Naive thymus-derived CD4-positive, alpha-beta T cell (primary cell): ENCODE data around the gene RANBP1. TPM values are rescaled to one million over a fixed set of nuclear protein-coding genes. Genes with fewer than 3 reads are reported as not detected.

Experiments used
- ATAC-seq: fragments of 150-1000 bp; cut with Tn5 transposase; 2 replicates; pipeline ENCODE4 v1.10.0; 2021; ENCODE audit warnings: mild to moderate bottlenecking, moderate library complexity
- CTCF ChIA-PET: fragments of 350-600 bp; sonication (Branson Sonifier 250); formaldehyde crosslinking; loops from one replicate; lab custom pipeline; 2021; ENCODE audit warnings: antibody characterized with exemption; lab: Charles Lee
- POLR2A ChIA-PET: fragments of 350-600 bp; sonication (Branson Sonifier 250); formaldehyde crosslinking; loops from one replicate; lab custom pipeline; 2021; ENCODE audit warnings: antibody characterized with exemption, inconsistent platforms; lab: Charles Lee
- DNase-seq, 9 donors: peaks; one replicate each; pipeline versions ENCODE4 v3.0.0 to v3.0.0-alpha.2; 2020 to 2022; ENCODE audit warnings: mixed read lengths in 1 of 9
- H3K27ac ChIP-seq: one replicate; pipeline ENCODE4 v1.7.0; 2013; ENCODE audit warnings: mild to moderate bottlenecking, low read depth, low read length, moderate library complexity
- H3K27me3 ChIP-seq, 2 donors: one replicate each; pipeline ENCODE4 v1.7.0; 2013; ENCODE audit warnings: low read length in 2 of 2, mild to moderate bottlenecking in 2 of 2, moderate library complexity in 2 of 2; ENCODE audit not compliant: control insufficient read depth in 2 of 2, insufficient read depth in 2 of 2
- H3K36me3 ChIP-seq, 3 experiments: 1 replicate in 2 of 3; 2 replicates in 1 of 3; pipeline ENCODE4 v1.7.0; 2013; ENCODE audit warnings: low read length in 3 of 3, mild to moderate bottlenecking in 3 of 3, moderate library complexity in 1 of 3; ENCODE audit not compliant: insufficient read depth in 3 of 3, control insufficient read depth in 2 of 3
- H3K4me1 ChIP-seq, 2 donors: one replicate each; pipeline ENCODE4 v1.7.0; 2013; ENCODE audit warnings: low read length in 2 of 2, mild to moderate bottlenecking in 2 of 2, moderate library complexity in 1 of 2; ENCODE audit not compliant: control insufficient read depth in 2 of 2, insufficient read depth in 2 of 2
- H3K4me3 ChIP-seq: 2 replicates; pipeline ENCODE4 v1.7.0; 2013; ENCODE audit warnings: mild to moderate bottlenecking, low read length
- H3K9me3 ChIP-seq, 3 experiments: 1 replicate in 2 of 3; 2 replicates in 1 of 3; pipeline ENCODE4 v1.7.0; 2013; ENCODE audit warnings: low read length in 3 of 3; ENCODE audit not compliant: control insufficient read depth in 2 of 3
- H3K27ac Mint-ChIP-seq, 9 donors: one replicate each; pipeline ENCODE4 v1.8.0; 2020 to 2022; ENCODE audit warnings: mixed read lengths in 9 of 9, mild to moderate bottlenecking in 8 of 9, moderate library complexity in 5 of 9, inconsistent platforms in 2 of 9
- H3K27me3 Mint-ChIP-seq, 5 donors: one replicate each; pipeline ENCODE4 v1.8.0; 2021 to 2022; ENCODE audit warnings: mixed read lengths in 5 of 5, mild to moderate bottlenecking in 1 of 5
- H3K36me3 Mint-ChIP-seq, 5 donors: one replicate each; pipeline ENCODE4 v1.8.0; 2020 to 2022; ENCODE audit warnings: mixed read lengths in 5 of 5, mild to moderate bottlenecking in 3 of 5, inconsistent platforms in 1 of 5
- H3K4me1 Mint-ChIP-seq, 7 donors: one replicate each; pipeline ENCODE4 v1.8.0; 2020 to 2022; ENCODE audit warnings: mixed read lengths in 7 of 7, mild to moderate bottlenecking in 3 of 7, inconsistent platforms in 1 of 7
- H3K4me3 Mint-ChIP-seq, 10 donors: one replicate each; pipeline ENCODE4 v1.8.0; 2020 to 2022; ENCODE audit warnings: mild to moderate bottlenecking in 10 of 10, mixed read lengths in 10 of 10, moderate library complexity in 6 of 10, inconsistent platforms in 2 of 10
- H3K9me3 Mint-ChIP-seq, 11 donors: one replicate each; pipeline ENCODE4 v1.8.0; 2020 to 2022; ENCODE audit warnings: mixed read lengths in 11 of 11, mild to moderate bottlenecking in 4 of 11, inconsistent platforms in 1 of 11, moderate library complexity in 1 of 11
- intact Hi-C, 2 donors: fragments of 100-400 bp; cut with micrococcal nuclease; formaldehyde crosslinking; loops; one replicate each; pipeline ENCODE4 v1.15.1; 2023
- polyA plus RNA-seq, 2 donors: library from polyadenylated mRNA; unstranded; fragments of 300-500 nt; fragmentation: Illumina TruSeq; gene quantifications; one replicate each; pipeline ENCODE4 v1.2.3, GENCODE V29; 2021
- total RNA-seq, 6 experiments: library from RNA in 5 of 6; stranded (reverse) in 5 of 6; gene quantifications; 1 replicate in 5 of 6; 2 replicates in 1 of 6; pipeline ENCODE4 v1.2.3 and lab custom pipeline; 2021 to 2026

RANBP1 gene
- total and polyA plus RNA-seq, 7 experiments from 2014 or later: 50.4 to 224 (median 75.5) TPM

GRCh38 chr22:20171288-20172140, 55.6 kb downstream of the RANBP1 start:
- Histone ChIP-seq H3K27ac (no peak overlapping the region), H3K27me3 (no peaks in the 10 kb centered on the region), H3K4me3 (no peak overlapping the region), H3K36me3 (no peaks in the 10 kb centered on the region), H3K4me1 (no peaks in the 10 kb centered on the region), H3K9me3 (no peaks in the 10 kb centered on the region)
- ChIA-PET CTCF (no interaction called here), POLR2A (no interaction called here)
- peaks cover 0 to 2% (median 0%) of the 10 kb centered on the region in 7 donors for H3K4me1 Mint-ChIP-seq
- no peaks in the 10 kb centered on the region for H3K36me3 Mint-ChIP-seq
- no peaks in the 10 kb centered on the region for H3K27me3 Mint-ChIP-seq
- DNase-seq (no peak), ATAC-seq (no peak)
- H3K27ac Mint-ChIP-seq: no peak overlapping the region
- intact Hi-C loops: no loop called here
- H3K4me3 Mint-ChIP-seq: no peak overlapping the region
- no peaks in the 10 kb centered on the region for H3K9me3 Mint-ChIP-seq

GRCh38 chr22:20172141-20172613, 56.3 kb downstream of the RANBP1 start:
- H3K4me1 ChIP-seq: no peaks in the 10 kb centered on the region
- POLR2A ChIA-PET: no interaction called here
- no peaks in the 10 kb centered on the region for H3K36me3 ChIP-seq
- no peaks in the 10 kb centered on the region for H3K27me3 ChIP-seq
- CTCF ChIA-PET: no interaction called here
- Mint-ChIP-seq H3K4me1 (peaks cover 0 to 2% (median 0%) of the 10 kb centered on the region in 7 donors), H3K27me3 (no peaks in the 10 kb centered on the region), H3K27ac (no peak overlapping the region), H3K36me3 (no peaks in the 10 kb centered on the region), H3K4me3 (no peak overlapping the region), H3K9me3 (no peaks in the 10 kb centered on the region)
- no peak for DNase-seq
- intact Hi-C loops: no loop called here
- no peak overlapping the region for H3K4me3 ChIP-seq
- no peak for ATAC-seq
- no peaks in the 10 kb centered on the region for H3K9me3 ChIP-seq
- no peak overlapping the region for H3K27ac ChIP-seq

- Mint-ChIP-seq H3K4me3 (no peak overlapping the region), H3K4me1 (peaks cover 0 to 2% (median 0%) of the 10 kb centered on the region in 7 donors), H3K27ac (no peak overlapping the region), H3K36me3 (no peaks in the 10 kb centered on the region), H3K27me3 (no peaks in the 10 kb centered on the region), H3K9me3 (no peaks in the 10 kb centered on the region)
- ATAC-seq (no peak), DNase-seq (no peak)
- Histone ChIP-seq H3K4me3 (no peak overlapping the region), H3K9me3 (no peaks in the 10 kb centered on the region), H3K36me3 (no peaks in the 10 kb centered on the region), H3K27me3 (no peaks in the 10 kb centered on the region), H3K27ac (no peak overlapping the region), H3K4me1 (no peaks in the 10 kb centered on the region)
- intact Hi-C loops: no loop called here
- ChIA-PET CTCF (no interaction called here), POLR2A (interaction anchor here (0.5 to 0.6 kb wide), 2 partner anchors 102 to 332 kb away, joined by 3 to 5 read pairs; no protein-coding TSS in a partner anchor)
Measured at GRCh38 chr22:20173246-20173645, 57.3 kb downstream of the RANBP1 start.

- Mint-ChIP-seq H3K27me3 (no peaks in the 10 kb centered on the region), H3K4me1 (peaks cover 0 to 2% (median 0%) of the 10 kb centered on the region in 7 donors), H3K27ac (no peak overlapping the region), H3K9me3 (no peaks in the 10 kb centered on the region), H3K36me3 (no peaks in the 10 kb centered on the region), H3K4me3 (no peak overlapping the region)
- ChIA-PET CTCF (no interaction called here), POLR2A (interaction anchor here (0.5 to 0.6 kb wide), 2 partner anchors 103 to 331 kb away, joined by 3 to 5 read pairs; no protein-coding TSS in a partner anchor)
- Histone ChIP-seq H3K9me3 (no peaks in the 10 kb centered on the region), H3K4me3 (no peak overlapping the region), H3K4me1 (no peaks in the 10 kb centered on the region), H3K27me3 (no peaks in the 10 kb centered on the region), H3K36me3 (no peaks in the 10 kb centered on the region), H3K27ac (no peak overlapping the region)
- no peak for DNase-seq
- intact Hi-C loops: no loop called here
- no peak for ATAC-seq
Measured at GRCh38 chr22:20173772-20174171, 57.9 kb downstream of the RANBP1 start.

- ChIA-PET POLR2A (no interaction called here), CTCF (no interaction called here)
- H3K4me1 ChIP-seq: no peaks in the 10 kb centered on the region
- intact Hi-C loops: loop anchor here in 1 of 2 donors (1.0 kb wide), 1 partner anchor 93 kb away; the partner anchor contains the start of gene RTN4R
- no peaks in the 10 kb centered on the region for H3K27me3 ChIP-seq
- DNase-seq (no peak), ATAC-seq (no peak)
- Mint-ChIP-seq H3K4me3 (no peak overlapping the region), H3K4me1 (peaks cover 0 to 2% (median 0%) of the 10 kb centered on the region in 7 donors), H3K9me3 (no peaks in the 10 kb centered on the region), H3K27me3 (no peaks in the 10 kb centered on the region), H3K36me3 (no peaks in the 10 kb centered on the region), H3K27ac (no peak overlapping the region)
- H3K27ac ChIP-seq: no peak overlapping the region
- H3K9me3 ChIP-seq: no peaks in the 10 kb centered on the region
- no peaks in the 10 kb centered on the region for H3K36me3 ChIP-seq
- no peak overlapping the region for H3K4me3 ChIP-seq
Measured at GRCh38 chr22:20174785-20175596, 59.1 kb downstream of the RANBP1 start.

- H3K27ac ChIP-seq: no peak overlapping the region
- POLR2A ChIA-PET: no interaction called here
- H3K27me3 ChIP-seq: no peaks in the 10 kb centered on the region
- no peak overlapping the region for H3K27ac Mint-ChIP-seq
- no peaks in the 10 kb centered on the region for H3K36me3 ChIP-seq
- no peaks in the 10 kb centered on the region for H3K9me3 Mint-ChIP-seq
- no peaks in the 10 kb centered on the region for H3K27me3 Mint-ChIP-seq
- DNase-seq: no peak
- intact Hi-C loops: loop anchor here in 1 of 2 donors (1.0 kb wide), 1 partner anchor 93 kb away; the partner anchor contains the start of gene RTN4R
- no peak for ATAC-seq
- no peak overlapping the region for H3K4me3 Mint-ChIP-seq
- no peaks in the 10 kb centered on the region for H3K4me1 ChIP-seq
- CTCF ChIA-PET: no interaction called here
- H3K4me3 ChIP-seq: no peak overlapping the region
- no peaks in the 10 kb centered on the region for H3K9me3 ChIP-seq
- H3K4me1 Mint-ChIP-seq: no peaks in the 10 kb centered on the region
- H3K36me3 Mint-ChIP-seq: no peaks in the 10 kb centered on the region
Measured at GRCh38 chr22:20175597-20175900, 59.6 kb downstream of the RANBP1 start.
